Measurements from ENCODE around the gene BTF3. TPM values are rescaled to one million over a fixed set of nuclear protein-coding genes. Genes with fewer than 3 reads are reported as not detected.
A peak's percentile ranks its signal among the peaks of the same experiment; 100 is the strongest.

BTF3 gene
- total and polyA plus RNA-seq, 12 donors, result 375 to 852 (median 509) TPM

DNA sequence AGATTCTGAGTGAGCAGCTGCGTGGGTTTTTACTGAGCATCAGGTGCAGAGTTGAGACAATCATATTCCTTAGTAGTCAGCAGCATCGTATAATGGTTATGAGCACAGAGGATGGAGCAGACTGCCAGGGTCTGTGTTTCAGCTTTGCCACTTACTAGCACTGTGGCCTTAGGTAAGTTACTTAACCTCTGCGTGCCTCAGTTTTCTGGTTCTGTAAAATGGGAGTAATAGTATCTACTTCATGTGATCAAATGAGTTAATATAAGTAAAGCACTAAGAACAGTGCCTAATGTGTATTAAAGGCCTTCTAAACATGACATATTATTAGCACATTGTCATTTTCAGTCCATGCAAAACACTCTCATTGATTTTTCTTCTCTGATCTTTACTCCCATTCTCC lies 4.8 kb upstream of the BTF3 start:
- Histone ChIP-seq H3K27ac (no peak overlapping the region), H3K27me3 (no peaks in the 10 kb centered on the region), H3K4me3 (no peak overlapping the region), H3K36me3 (replicated peaks in 1 of 2) (no peaks in the 10 kb centered on the region), H3K4me1 (replicated peaks in 1 of 2) (peaks cover 0 to 10% of the 10 kb centered on the region in 2 donors), H3K9me3 (replicated peaks in 1 of 3) (no peaks in the 10 kb centered on the region)
- intact Hi-C loops (cut with DNase I), result no loop called here
- TF ChIP-seq, protein P1, sequence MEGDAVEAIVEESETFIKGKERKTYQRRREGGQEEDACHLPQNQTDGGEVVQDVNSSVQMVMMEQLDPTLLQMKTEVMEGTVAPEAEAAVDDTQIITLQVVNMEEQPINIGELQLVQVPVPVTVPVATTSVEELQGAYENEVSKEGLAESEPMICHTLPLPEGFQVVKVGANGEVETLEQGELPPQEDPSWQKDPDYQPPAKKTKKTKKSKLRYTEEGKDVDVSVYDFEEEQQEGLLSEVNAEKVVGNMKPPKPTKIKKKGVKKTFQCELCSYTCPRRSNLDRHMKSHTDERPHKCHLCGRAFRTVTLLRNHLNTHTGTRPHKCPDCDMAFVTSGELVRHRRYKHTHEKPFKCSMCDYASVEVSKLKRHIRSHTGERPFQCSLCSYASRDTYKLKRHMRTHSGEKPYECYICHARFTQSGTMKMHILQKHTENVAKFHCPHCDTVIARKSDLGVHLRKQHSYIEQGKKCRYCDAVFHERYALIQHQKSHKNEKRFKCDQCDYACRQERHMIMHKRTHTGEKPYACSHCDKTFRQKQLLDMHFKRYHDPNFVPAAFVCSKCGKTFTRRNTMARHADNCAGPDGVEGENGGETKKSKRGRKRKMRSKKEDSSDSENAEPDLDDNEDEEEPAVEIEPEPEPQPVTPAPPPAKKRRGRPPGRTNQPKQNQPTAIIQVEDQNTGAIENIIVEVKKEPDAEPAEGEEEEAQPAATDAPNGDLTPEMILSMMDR (IDR thresholded peaks at IDR 0.05), result no peak
- no peak for DNase-seq
- WGBS, 4 donors, result 71 to 86% (median 75%) methylated on average over 3 of the region's 3 CpGs

DNA sequence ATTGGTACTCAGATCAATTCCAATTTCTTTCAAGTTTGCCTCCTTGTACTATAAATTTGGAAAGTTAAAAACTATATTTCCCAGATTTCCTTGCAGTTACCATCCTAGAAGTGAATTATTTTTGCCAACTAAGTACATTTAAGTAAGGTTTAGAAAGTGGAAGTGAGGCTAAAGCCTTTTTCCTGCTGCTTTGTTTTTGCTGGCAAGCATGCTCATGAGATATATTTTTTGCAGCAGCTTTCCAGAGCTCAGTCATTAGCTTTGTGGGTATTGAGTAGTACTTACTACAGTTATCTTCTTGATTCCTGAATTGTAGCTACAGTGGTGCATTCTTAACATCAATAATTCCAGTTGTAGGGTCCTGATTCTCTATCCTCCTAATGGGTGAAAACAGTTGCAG lies 3.5 kb upstream of the BTF3 start:
- H3K27me3 ChIP-seq, result no peaks in the 10 kb centered on the region
- no peak overlapping the region for H3K27ac ChIP-seq
- no peak overlapping the region for H3K4me3 ChIP-seq
- TF ChIP-seq POLR2A (IDR thresholded peaks at IDR 0.05), result no peak
- TF ChIP-seq, protein P1 (IDR thresholded peaks at IDR 0.05), result no peak
- no peaks in the 10 kb centered on the region for H3K36me3 ChIP-seq (replicated peaks in 1 of 2)
- no peaks in the 10 kb centered on the region for H3K9me3 ChIP-seq (replicated peaks in 1 of 3)
- H3K4me1 ChIP-seq (replicated peaks in 1 of 2), result peaks cover 6 to 17% of the 10 kb centered on the region in 2 donors
- no peak for DNase-seq
- intact Hi-C loops (cut with DNase I), result no loop called here

GRCh38 chr5:73495772-73496335 lies 2.4 kb upstream of the BTF3 start:
- Histone ChIP-seq H3K4me1 (replicated peaks in 1 of 2) (peaks cover 18 to 28% of the 10 kb centered on the region in 2 donors), H3K36me3 (replicated peaks in 1 of 2) (no peaks in the 10 kb centered on the region), H3K4me3 (no peak overlapping the region), H3K27ac (no peak overlapping the region), H3K9me3 (replicated peaks in 1 of 3) (no peaks in the 10 kb centered on the region), H3K27me3 (no peaks in the 10 kb centered on the region)
- DNase-seq, result no peak
- WGBS, 4 donors, result 93 to 98% (median 97%) methylated on average over 4 of the region's 4 CpGs
- TF ChIP-seq, protein P1 (IDR thresholded peaks at IDR 0.05), result no peak
- TF ChIP-seq POLR2A (IDR thresholded peaks at IDR 0.05), result no peak
- intact Hi-C loops (cut with DNase I), result no loop called here

DNA sequence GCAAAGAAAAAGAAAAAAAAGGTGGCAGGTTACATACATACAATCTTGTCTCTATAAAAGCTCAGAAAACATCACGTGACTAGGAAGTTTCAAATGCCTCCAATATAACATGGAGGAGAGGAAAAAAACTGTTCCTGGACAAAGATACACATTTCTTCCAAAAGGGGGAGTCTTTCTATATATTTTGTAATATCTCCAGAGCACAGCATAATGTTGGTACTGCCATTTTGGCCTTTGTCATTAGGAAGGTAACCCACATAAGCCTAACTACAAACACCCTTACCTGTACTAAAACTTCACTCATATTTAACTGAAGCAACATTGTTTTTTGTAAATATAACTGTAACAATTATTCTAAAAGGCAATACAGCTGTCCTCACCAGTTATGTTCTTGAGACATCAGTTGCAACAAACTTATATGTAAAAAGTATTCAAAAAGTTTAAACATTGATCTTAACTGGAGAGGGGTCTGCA lies 1.2 kb upstream of the BTF3 start:
- H3K4me1 ChIP-seq (replicated peaks in 1 of 2), result peaks cover 21 to 33% of the 10 kb centered on the region in 2 donors
- WGBS, 4 donors, result 78 to 88% (median 85%) methylated on average over 1 of the region's 1 CpG
- intact Hi-C loops (cut with DNase I), result no loop called here
- no peaks in the 10 kb centered on the region for H3K9me3 ChIP-seq (replicated peaks in 1 of 3)
- H3K27ac ChIP-seq, result no peak overlapping the region
- no peaks in the 10 kb centered on the region for H3K27me3 ChIP-seq
- no peak for DNase-seq
- H3K36me3 ChIP-seq (replicated peaks in 1 of 2), result peaks cover 0 to 5% of the 10 kb centered on the region in 2 donors
- TF ChIP-seq, protein P1 (IDR thresholded peaks at IDR 0.05), result peak in 1 of 6 experiments; percentile 17
- no peak for TF ChIP-seq POLR2A (IDR thresholded peaks at IDR 0.05)
- H3K4me3 ChIP-seq, result no peak overlapping the region
